Osteocyte (in vitro differentiated cells): ENCODE results near the gene ECHDC1. TPM values are rescaled to one million over a fixed set of nuclear protein-coding genes. Genes with fewer than 3 reads are reported as not detected.

Experiments
- DNase-seq: peaks from one replicate; pipeline ENCODE4 v3.0.0; 2021; ENCODE audit warnings: mixed read lengths; ENCODE audit not compliant: unreplicated experiment; ENCODE audit errors: extremely low spot score
- H3K27ac Mint-ChIP-seq: one replicate; pipeline ENCODE4 v1.8.0; 2021; ENCODE audit warnings: mild to moderate bottlenecking, mixed read lengths; ENCODE audit not compliant: unreplicated experiment
- H3K27me3 Mint-ChIP-seq: one replicate; pipeline ENCODE4 v1.8.0; 2021; ENCODE audit warnings: mixed read lengths; ENCODE audit not compliant: unreplicated experiment
- H3K36me3 Mint-ChIP-seq: one replicate; pipeline ENCODE4 v1.8.0; 2021; ENCODE audit warnings: mixed read lengths; ENCODE audit not compliant: unreplicated experiment
- H3K4me1 Mint-ChIP-seq: one replicate; pipeline ENCODE4 v1.8.0; 2021; ENCODE audit warnings: mixed read lengths; ENCODE audit not compliant: unreplicated experiment
- H3K4me3 Mint-ChIP-seq: one replicate; pipeline ENCODE4 v1.8.0; 2021; ENCODE audit warnings: mild to moderate bottlenecking, moderate library complexity, mixed read lengths; ENCODE audit not compliant: unreplicated experiment
- H3K9me3 Mint-ChIP-seq: one replicate; pipeline ENCODE4 v1.8.0; 2021; ENCODE audit warnings: mixed read lengths; ENCODE audit not compliant: unreplicated experiment
- CTCF ChIP-seq: fragments of 200-600 bp; sonication (generic); IDR thresholded peaks from 2 replicates; pipeline ENCODE4 v1.5.0; 2021; ENCODE audit warnings: antibody characterized with exemption, mild to moderate bottlenecking, moderate library complexity
- long read RNA-seq: library from polyadenylated mRNA; unstranded; transcript quantifications from one replicate; pipeline ENCODE4 v2.0.0, GENCODE V29; 2021
- total RNA-seq: library from RNA; stranded (reverse); gene quantifications from 2 replicates; pipeline ENCODE4 v1.2.1, GENCODE V29; 2021

Gene ECHDC1
- 45.0 and 47.2 TPM in 2 replicates for total RNA-seq
- long read RNA-seq, transcript ECHDC1-210 (6 exons, 2,341 nt): major isoform, 217 of 391 reads
- long read RNA-seq, transcript ECHDC1-207 (7 exons, 1,009 nt): minor isoform, 8 of 391 reads
- long read RNA-seq, transcript ECHDC1-214 (6 exons, 2,443 nt): minor isoform, 9 of 391 reads
- long read RNA-seq, transcript ECHDC1-203 (5 exons, 1,354 nt): minor isoform, 41 of 391 reads
- long read RNA-seq, partial matches to known transcripts: 85 of 391 reads
- long read RNA-seq, other reads (novel, unspliced or antisense): 21 of 391 reads

- DNase-seq: peak; percentile 88
- no peaks in the 10 kb centered on the region for H3K27me3 Mint-ChIP-seq
- H3K27ac Mint-ChIP-seq: no peak within 1 kb of the TSS
- H3K4me1 Mint-ChIP-seq: peaks cover 6% of the 10 kb centered on the region
- no peak within 1 kb of the TSS for H3K4me3 Mint-ChIP-seq
- TF ChIP-seq CTCF: no peak
- peaks cover 11% of the 10 kb centered on the region for H3K36me3 Mint-ChIP-seq
- peaks cover 5% of the 10 kb centered on the region for H3K9me3 Mint-ChIP-seq
Observed at GRCh38 chr6:127342946-127343808, at the start of gene ECHDC1. TSS of gene ECHDC1 (minus strand) at chr6:127343609. CDS start at chr6:127331028, 12,581 bp downstream.

DNA sequence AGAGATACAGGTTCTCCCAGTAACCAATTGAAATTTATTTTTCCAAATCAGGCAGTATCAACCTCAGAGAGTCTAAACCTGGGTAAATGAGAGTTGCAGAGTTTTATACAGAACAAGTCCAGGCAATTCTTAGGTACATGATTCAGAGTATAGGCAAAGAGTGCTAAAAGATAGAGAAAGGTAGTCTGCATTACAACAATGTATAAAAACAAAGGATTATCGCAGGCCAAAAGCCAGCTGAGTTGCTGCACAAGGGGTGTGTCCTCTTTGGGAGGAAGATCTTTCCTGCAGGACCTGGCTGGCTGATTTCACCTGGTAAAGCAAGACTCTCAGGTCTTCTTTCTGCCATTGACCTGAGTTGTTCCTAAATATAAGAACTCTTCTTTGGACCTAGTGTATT lies 48.9 kb upstream of the ECHDC1 start:
- no peaks in the 10 kb centered on the region for H3K36me3 Mint-ChIP-seq
- no peak for DNase-seq
- no peak overlapping the region for H3K4me3 Mint-ChIP-seq
- H3K4me1 Mint-ChIP-seq: peaks cover 3% of the 10 kb centered on the region
- H3K27ac Mint-ChIP-seq: no peak overlapping the region
- H3K27me3 Mint-ChIP-seq: no peaks in the 10 kb centered on the region
- no peak for TF ChIP-seq CTCF
- H3K9me3 Mint-ChIP-seq: no peaks in the 10 kb centered on the region

DNA sequence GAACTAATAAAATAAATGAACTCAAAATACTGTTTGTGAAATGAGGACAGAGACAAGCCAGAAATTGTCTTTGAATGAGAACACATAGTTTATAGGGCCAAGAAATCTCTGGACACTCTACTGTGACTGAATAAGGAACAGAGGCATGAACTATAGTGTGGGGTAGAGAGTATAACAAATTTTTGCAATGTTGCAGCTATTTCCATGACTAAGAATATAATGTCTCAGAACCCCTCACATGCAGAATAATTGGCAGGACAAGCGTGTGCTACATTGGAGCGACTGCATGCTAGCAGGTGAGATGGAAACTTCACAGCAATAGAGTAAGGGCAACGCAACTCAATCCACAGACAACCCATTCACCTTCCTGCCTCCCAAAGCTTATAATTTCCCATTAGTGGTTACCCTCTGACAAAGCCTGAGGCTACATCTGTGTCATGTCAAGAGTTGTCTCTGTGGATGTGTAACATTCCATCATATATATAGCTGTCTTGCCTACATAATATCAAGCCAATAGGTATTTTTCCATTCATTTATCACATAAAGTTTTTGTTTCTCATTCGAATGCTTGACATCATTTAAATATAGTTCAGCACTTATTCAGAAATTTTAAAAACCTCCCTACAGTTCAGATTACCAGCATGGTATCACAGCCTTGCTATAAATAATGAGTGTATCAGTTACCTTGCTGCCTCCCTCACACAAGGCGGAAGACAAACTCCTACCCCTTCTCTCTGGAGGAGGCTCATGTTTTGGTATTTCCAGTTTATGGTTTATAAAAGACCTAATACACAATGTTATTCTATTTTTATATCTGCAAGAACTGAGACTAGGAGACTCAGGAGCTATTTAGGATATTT lies 47.9 kb upstream of the ECHDC1 start:
- Mint-ChIP-seq H3K27ac (no peak overlapping the region), H3K36me3 (no peaks in the 10 kb centered on the region), H3K4me1 (peaks cover 3% of the 10 kb centered on the region), H3K27me3 (no peaks in the 10 kb centered on the region), H3K4me3 (no peak overlapping the region), H3K9me3 (no peaks in the 10 kb centered on the region)
- TF ChIP-seq CTCF: no peak
- DNase-seq: no peak

- H3K4me3 Mint-ChIP-seq: no peak overlapping the region
- no peaks in the 10 kb centered on the region for H3K27me3 Mint-ChIP-seq
- DNase-seq: no peak
- H3K27ac Mint-ChIP-seq: no peak overlapping the region
- H3K9me3 Mint-ChIP-seq: no peaks in the 10 kb centered on the region
- no peaks in the 10 kb centered on the region for H3K36me3 Mint-ChIP-seq
- TF ChIP-seq CTCF: no peak
- H3K4me1 Mint-ChIP-seq: peaks cover 3% of the 10 kb centered on the region
Observed at GRCh38 chr6:127389706-127390105, 46.3 kb upstream of the ECHDC1 start.
